DND-41 (cell line): Measurements from ENCODE around the gene DGKG.

Experiments
- ATAC-seq: fragments of 200-7000 bp; cut with Tn5 transposase; 3 replicates; pipeline ENCODE4 v1.9.1; 2021; ENCODE audit warnings: low read depth; ENCODE audit not compliant: insufficient read depth
- DNase-seq: peaks from one replicate; pipeline ENCODE4 v3.0.0-alpha.2; 2020
- H2AFZ ChIP-seq: 2 replicates; pipeline ENCODE4 v1.6.0; 2012; ENCODE audit warnings: low read depth, low read length
- H3K27ac ChIP-seq: 2 replicates; pipeline ENCODE4 v1.5.1; 2012; ENCODE audit warnings: low read length, inconsistent platforms
- H3K27me3 ChIP-seq: fragments of 200-600 bp; sonication (generic); 2 replicates; pipeline ENCODE4 v1.6.0; 2012; ENCODE audit warnings: low read length, mild to moderate bottlenecking, inconsistent platforms; ENCODE audit not compliant: insufficient read depth, poor library complexity
- H3K36me3 ChIP-seq: 2 replicates; pipeline ENCODE4 v1.5.1; 2012; ENCODE audit warnings: low read length, inconsistent platforms; ENCODE audit not compliant: insufficient read depth
- H3K4me1 ChIP-seq: 2 replicates; pipeline ENCODE4 v1.5.1; 2012; ENCODE audit warnings: mild to moderate bottlenecking, low read length; ENCODE audit not compliant: insufficient read depth
- H3K4me2 ChIP-seq: 2 replicates; pipeline ENCODE4 v1.6.0; 2012; ENCODE audit warnings: mild to moderate bottlenecking, moderate library complexity, low read length, inconsistent platforms; ENCODE audit not compliant: insufficient read depth
- H3K4me3 ChIP-seq, 2 experiments: fragments of 200-600 bp in 1 of 2; shearing (Covaris generic) in 1 of 2; 2 replicates each; pipeline ENCODE4 v1.5.1; 2012 to 2016; ENCODE audit warnings: inconsistent platforms in 2 of 2, low read length in 2 of 2, mild to moderate bottlenecking in 2 of 2, low read depth in 1 of 2, moderate library complexity in 1 of 2
- H3K79me2 ChIP-seq: 2 replicates; pipeline ENCODE4 v1.6.0; 2012; ENCODE audit warnings: low read length, inconsistent platforms; ENCODE audit not compliant: insufficient read depth
- H3K9ac ChIP-seq: 2 replicates; pipeline ENCODE4 v1.6.0; 2012; ENCODE audit warnings: low read depth, mild to moderate bottlenecking, inconsistent platforms, low read length, moderate library complexity
- H3K9me3 ChIP-seq: 2 replicates; pipeline ENCODE4 v1.5.1; 2012; ENCODE audit warnings: low read length, moderate library complexity, mild to moderate bottlenecking, inconsistent platforms; ENCODE audit not compliant: insufficient read depth, severe bottlenecking
- H4K20me1 ChIP-seq: 2 replicates; pipeline ENCODE4 v1.6.0; 2012; ENCODE audit warnings: low read length; ENCODE audit not compliant: insufficient read depth
- CTCF ChIP-seq: IDR thresholded peaks from 2 replicates; pipeline ENCODE4 v1.5.1; 2012; ENCODE audit warnings: borderline replicate concordance, low read length, moderate library complexity, mild to moderate bottlenecking; ENCODE audit not compliant: poor library complexity, severe bottlenecking; ENCODE audit errors: extremely low read depth
- EZH2 ChIP-seq: IDR thresholded peaks from 3 replicates; pipeline ENCODE4 v1.6.1; 2012; ENCODE audit warnings: borderline replicate concordance, low read depth, mild to moderate bottlenecking, moderate library complexity, low read length, inconsistent platforms; ENCODE audit not compliant: severe bottlenecking

Gene DGKG

DNA sequence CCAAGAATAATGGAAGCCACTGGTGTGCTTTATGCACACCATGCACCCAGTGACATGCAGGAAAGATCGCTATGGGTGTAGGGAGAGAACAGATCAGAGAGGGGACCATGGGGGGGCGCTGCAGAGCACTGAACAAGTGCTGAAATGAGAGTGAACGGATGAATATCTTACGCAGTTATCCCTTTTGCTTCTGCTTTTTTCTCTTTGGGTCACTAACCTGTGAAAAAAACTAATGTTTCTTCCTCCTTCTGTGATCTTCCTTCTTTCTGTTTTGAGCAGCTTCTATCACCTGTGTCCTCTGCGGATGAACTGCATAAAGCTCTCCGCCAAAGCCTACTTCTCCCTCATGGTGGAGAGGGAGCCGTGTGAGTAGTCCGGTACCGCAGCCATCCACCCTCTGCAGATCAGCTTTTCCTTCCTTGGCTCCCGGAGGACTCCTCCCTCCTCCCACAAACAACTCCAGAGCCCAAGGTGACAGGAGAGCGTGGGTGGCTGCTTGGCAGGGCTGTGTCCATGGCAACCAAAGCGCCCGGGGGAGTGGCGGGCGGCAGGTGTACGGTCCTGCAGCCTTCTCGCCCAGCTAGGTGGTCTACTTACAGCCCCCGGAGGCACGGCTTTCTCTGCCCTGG is 106.2 kb downstream of the DGKG start:
- Histone ChIP-seq H3K4me1 (peaks cover 5% of the 10 kb centered on the region; the same call in 1 of the 2 replicates), H3K9me3 (no peaks in the 10 kb centered on the region), H3K27ac (no peak overlapping the region), H3K79me2 (no peaks in the 10 kb centered on the region), H3K27me3 (no peaks in the 10 kb centered on the region), H3K9ac (no peak overlapping the region), H3K36me3 (no peaks in the 10 kb centered on the region), H3K4me3 (no peak overlapping the region), H3K4me2 (no peak overlapping the region), H2AFZ (no peak overlapping the region), H4K20me1 (0 out of 2 replicates have a peak, but pooled peaks cover 6% of the 10 kb centered on the region)
- ATAC-seq: no peak
- TF ChIP-seq EZH2 (no peak), CTCF (peak; percentile 45)
- DNase-seq: peak; percentile 19

DNA sequence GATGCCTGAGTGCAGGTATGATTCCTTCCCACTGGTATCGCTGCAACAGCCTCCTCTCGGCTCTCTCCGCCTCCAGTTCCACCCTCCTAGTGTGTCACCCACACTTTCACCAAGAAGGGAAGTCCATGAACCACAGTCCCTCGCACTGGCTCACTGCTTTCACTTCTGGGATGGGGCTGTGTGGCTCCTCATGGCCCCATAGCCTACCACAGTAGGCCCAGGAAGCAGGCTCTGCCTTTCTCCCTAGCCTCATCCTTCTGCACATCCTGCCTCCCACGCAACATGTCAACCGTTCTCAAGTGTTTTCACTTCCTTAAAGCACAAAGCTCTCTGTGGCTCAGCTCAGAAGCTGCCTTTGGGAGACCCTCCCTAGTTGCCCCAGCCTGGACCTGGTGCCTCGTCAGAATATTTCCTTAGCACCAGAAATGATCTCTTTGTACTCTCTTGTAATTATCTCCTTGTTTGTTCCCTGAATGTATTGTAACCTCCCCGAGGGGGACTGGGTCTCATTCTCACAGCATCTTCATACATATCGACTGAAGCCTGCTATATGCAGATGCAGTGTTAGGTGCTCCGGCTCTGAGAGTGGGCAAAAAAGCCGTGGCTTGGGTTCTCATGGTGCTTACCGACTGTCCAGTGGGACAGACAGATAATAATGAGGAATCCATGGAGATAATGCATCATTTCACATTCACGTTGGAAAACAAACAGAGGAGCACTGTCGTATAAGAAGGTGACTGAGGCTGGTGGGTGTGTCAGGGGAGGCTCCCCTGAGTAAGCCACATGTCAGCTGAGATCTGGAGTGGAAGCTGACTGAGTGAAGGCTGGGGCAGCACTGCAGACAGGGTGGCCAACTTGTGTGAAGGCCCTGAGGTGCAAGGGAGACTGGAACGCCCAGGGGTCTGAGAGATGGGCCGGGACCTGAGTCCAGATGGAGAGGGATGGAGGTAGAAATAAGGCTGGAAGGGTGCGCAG is 107.1 kb downstream of the DGKG start:
- peak; percentile 25 for DNase-seq
- H3K9me3 ChIP-seq: no peaks in the 10 kb centered on the region
- no peak overlapping the region for H3K4me2 ChIP-seq
- H3K9ac ChIP-seq: no peak overlapping the region
- H3K79me2 ChIP-seq: no peaks in the 10 kb centered on the region
- no peak overlapping the region; the same call in 1 of the 2 replicates for H2AFZ ChIP-seq
- H3K27me3 ChIP-seq: peaks cover 2% of the 10 kb centered on the region
- H3K27ac ChIP-seq: no peak overlapping the region
- peaks cover 5% of the 10 kb centered on the region; the same call in 1 of the 2 replicates for H3K4me1 ChIP-seq
- H3K4me3 ChIP-seq: no peak overlapping the region
- TF ChIP-seq EZH2 (no peak), CTCF (no peak)
- peak; percentile 62 for ATAC-seq
- 0 out of 2 replicates have a peak, but pooled peaks cover 3% of the 10 kb centered on the region for H4K20me1 ChIP-seq
- no peaks in the 10 kb centered on the region for H3K36me3 ChIP-seq

- Histone ChIP-seq H2AFZ (no peak overlapping the region), H3K4me1 (peaks cover 5% of the 10 kb centered on the region; the same call in 1 of the 2 replicates), H3K9ac (no peak overlapping the region), H3K27me3 (peaks cover 13% of the 10 kb centered on the region), H3K36me3 (no peaks in the 10 kb centered on the region), H3K9me3 (no peaks in the 10 kb centered on the region), H3K27ac (no peak overlapping the region), H4K20me1 (0 out of 2 replicates have a peak, but pooled peaks cover 3% of the 10 kb centered on the region), H3K4me3 (no peak overlapping the region), H3K79me2 (no peaks in the 10 kb centered on the region), H3K4me2 (no peak overlapping the region)
- TF ChIP-seq CTCF: no peak
- no peak for TF ChIP-seq EZH2
- ATAC-seq: no peak
- DNase-seq: no peak
These were observed 110.0 kb downstream of the DGKG start for GRCh38 chr3:186251948-186252619.
